ENCODE measurements around the gene AGAP3. TPM values are rescaled to one million over a fixed set of nuclear protein-coding genes. Genes with fewer than 3 reads are reported as not detected.

The AGAP3 gene
- total RNA-seq, 1 donor from 2014 or later: 135 TPM

- DNase-seq (ENCODE audit: extremely low spot score, unreplicated experiment): no peak
- H3K27me3 Mint-ChIP-seq (ENCODE audit: unreplicated experiment): peaks cover 30% of the 10 kb centered on the region
- H3K4me1 Mint-ChIP-seq (ENCODE audit: unreplicated experiment): no peaks in the 10 kb centered on the region
- H3K9me3 Mint-ChIP-seq (ENCODE audit: unreplicated experiment): no peaks in the 10 kb centered on the region
- no peaks in the 10 kb centered on the region for H3K36me3 Mint-ChIP-seq (ENCODE audit: unreplicated experiment)
- no peak for TF ChIP-seq CTCF (IDR thresholded peaks at IDR 0.05)
- no peak overlapping the region for H3K4me3 Mint-ChIP-seq (ENCODE audit: unreplicated experiment)
- no peak overlapping the region for H3K27ac Mint-ChIP-seq (ENCODE audit: unreplicated experiment)
Measured at GRCh38 chr7:151187409-151188251, 101.4 kb downstream of the AGAP3 start.

- H3K27ac Mint-ChIP-seq (ENCODE audit: unreplicated experiment): no peak overlapping the region
- no peak for DNase-seq (ENCODE audit: extremely low spot score, unreplicated experiment)
- no peak for TF ChIP-seq CTCF (IDR thresholded peaks at IDR 0.05)
- peaks cover 27% of the 10 kb centered on the region for H3K27me3 Mint-ChIP-seq (ENCODE audit: unreplicated experiment)
- no peaks in the 10 kb centered on the region for H3K4me1 Mint-ChIP-seq (ENCODE audit: unreplicated experiment)
- no peaks in the 10 kb centered on the region for H3K9me3 Mint-ChIP-seq (ENCODE audit: unreplicated experiment)
- H3K4me3 Mint-ChIP-seq (ENCODE audit: unreplicated experiment): no peak overlapping the region
- H3K36me3 Mint-ChIP-seq (ENCODE audit: unreplicated experiment): no peaks in the 10 kb centered on the region
Measured at GRCh38 chr7:151188252-151188542, 101.9 kb downstream of the AGAP3 start.

- no peaks in the 10 kb centered on the region for H3K9me3 Mint-ChIP-seq (ENCODE audit: unreplicated experiment)
- TF ChIP-seq CTCF (IDR thresholded peaks at IDR 0.05): no peak
- DNase-seq (ENCODE audit: extremely low spot score, unreplicated experiment): no peak
- no peak overlapping the region for H3K27ac Mint-ChIP-seq (ENCODE audit: unreplicated experiment)
- no peaks in the 10 kb centered on the region for H3K36me3 Mint-ChIP-seq (ENCODE audit: unreplicated experiment)
- H3K4me1 Mint-ChIP-seq (ENCODE audit: unreplicated experiment): no peaks in the 10 kb centered on the region
- H3K27me3 Mint-ChIP-seq (ENCODE audit: unreplicated experiment): peaks cover 30% of the 10 kb centered on the region
- no peak overlapping the region for H3K4me3 Mint-ChIP-seq (ENCODE audit: unreplicated experiment)
Measured at GRCh38 chr7:151189038-151189437, 102.8 kb downstream of the AGAP3 start.

- no peaks in the 10 kb centered on the region for H3K4me1 Mint-ChIP-seq (ENCODE audit: unreplicated experiment)
- no peak overlapping the region for H3K4me3 Mint-ChIP-seq (ENCODE audit: unreplicated experiment)
- H3K9me3 Mint-ChIP-seq (ENCODE audit: unreplicated experiment): no peaks in the 10 kb centered on the region
- DNase-seq (ENCODE audit: extremely low spot score, unreplicated experiment): no peak
- no peaks in the 10 kb centered on the region for H3K36me3 Mint-ChIP-seq (ENCODE audit: unreplicated experiment)
- no peak overlapping the region for H3K27ac Mint-ChIP-seq (ENCODE audit: unreplicated experiment)
- TF ChIP-seq CTCF (IDR thresholded peaks at IDR 0.05): no peak
- H3K27me3 Mint-ChIP-seq (ENCODE audit: unreplicated experiment): peaks cover 40% of the 10 kb centered on the region
Measured at GRCh38 chr7:151191544-151191943, 105.3 kb downstream of the AGAP3 start.

GRCh38 chr7:151192002-151192539 is 105.8 kb downstream of the AGAP3 start:
- peaks cover 40% of the 10 kb centered on the region for H3K27me3 Mint-ChIP-seq (ENCODE audit: unreplicated experiment)

More at GRCh38 chr7:151192002-151192539, 105.8 kb downstream of the AGAP3 start:
- H3K4me3 Mint-ChIP-seq (ENCODE audit: unreplicated experiment): no peak overlapping the region
- TF ChIP-seq CTCF (IDR thresholded peaks at IDR 0.05): no peak
- no peaks in the 10 kb centered on the region for H3K36me3 Mint-ChIP-seq (ENCODE audit: unreplicated experiment)
- H3K27ac Mint-ChIP-seq (ENCODE audit: unreplicated experiment): no peak overlapping the region
- no peaks in the 10 kb centered on the region for H3K4me1 Mint-ChIP-seq (ENCODE audit: unreplicated experiment)
- no peak for DNase-seq (ENCODE audit: extremely low spot score, unreplicated experiment)
- H3K9me3 Mint-ChIP-seq (ENCODE audit: unreplicated experiment): no peaks in the 10 kb centered on the region
